Esophagus (tissue), 2 donors: ENCODE results near the gene MGST3. TPM values are rescaled to one million over a fixed set of nuclear protein-coding genes. Genes with fewer than 3 reads are reported as not detected.
"Not testable (repeated sequence)": the region's sequence is repeated elsewhere in the genome, so short reads cannot be mapped to it uniquely, and the experiment has no call there.

Experiments
- H3K27ac ChIP-seq, 2 donors: one replicate each; pipeline ENCODE4 v1.5.1; 2013; ENCODE audit warnings: low read depth in 2 of 2, mild to moderate bottlenecking in 2 of 2, inconsistent platforms in 1 of 2, low read length in 1 of 2, moderate library complexity in 1 of 2
- H3K27me3 ChIP-seq, 2 donors: one replicate each; pipeline ENCODE4 v1.6.1; 2013; ENCODE audit warnings: low read length in 2 of 2, control low read depth in 1 of 2, mild to moderate bottlenecking in 1 of 2; ENCODE audit not compliant: insufficient read depth in 2 of 2, control insufficient read depth in 1 of 2
- H3K36me3 ChIP-seq, 2 donors: one replicate each; pipeline ENCODE4 v1.6.1; 2013; ENCODE audit warnings: low read length in 1 of 2; ENCODE audit not compliant: control insufficient read depth in 2 of 2, insufficient read depth in 2 of 2
- H3K4me1 ChIP-seq, 2 donors: one replicate each; pipeline ENCODE4 v1.6.1; 2013; ENCODE audit warnings: low read length in 1 of 2; ENCODE audit not compliant: control insufficient read depth in 2 of 2, insufficient read depth in 2 of 2
- H3K4me3 ChIP-seq, 2 donors: one replicate each; pipeline ENCODE4 v1.5.1; 2013; ENCODE audit warnings: low read length in 2 of 2, mild to moderate bottlenecking in 2 of 2, low read depth in 1 of 2, moderate library complexity in 1 of 2
- H3K9me3 ChIP-seq, 2 donors: one replicate each; pipeline ENCODE4 v1.6.1; 2013; ENCODE audit warnings: mild to moderate bottlenecking in 2 of 2, low read depth in 1 of 2, low read length in 1 of 2, moderate library complexity in 1 of 2; ENCODE audit not compliant: control insufficient read depth in 2 of 2, insufficient read depth in 1 of 2
- WGBS, 2 donors: extraction: QIAGEN DNeasy Blood & Tissue Kit; methylation state at CpG; one replicate each; pipeline ENCODE4 v1.1.7; 2013; 5-methylcytosine and 5-hydroxymethylcytosine counted together
- polyA plus RNA-seq, 2 donors: library from polyadenylated mRNA; stranded (reverse); fragments of 200-250 nt; gene quantifications; one replicate each; pipeline ENCODE4 v1.2.3, GENCODE V29; 2013
- donor health status: healthy with polysubstance abuse.
- donor health status: Bipolar disorder and iron deficiency.

The MGST3 gene
- polyA plus RNA-seq, 2 donors: 100 to 148 TPM

- Histone ChIP-seq H3K9me3 (no peaks in the 10 kb centered on the region), H3K4me3 (no peak overlapping the region), H3K36me3 (peaks cover 3 to 10% of the 10 kb centered on the region in 2 donors), H3K27ac (no peak overlapping the region), H3K4me1 (peaks cover 4 to 8% of the 10 kb centered on the region in 2 donors), H3K27me3 (no peaks in the 10 kb centered on the region)
- 85 to 88% methylated on average over 7 of the region's 7 CpGs for WGBS, 2 donors
Measured at GRCh38 chr1:165648919-165649572, 18.0 kb downstream of the MGST3 start.

DNA sequence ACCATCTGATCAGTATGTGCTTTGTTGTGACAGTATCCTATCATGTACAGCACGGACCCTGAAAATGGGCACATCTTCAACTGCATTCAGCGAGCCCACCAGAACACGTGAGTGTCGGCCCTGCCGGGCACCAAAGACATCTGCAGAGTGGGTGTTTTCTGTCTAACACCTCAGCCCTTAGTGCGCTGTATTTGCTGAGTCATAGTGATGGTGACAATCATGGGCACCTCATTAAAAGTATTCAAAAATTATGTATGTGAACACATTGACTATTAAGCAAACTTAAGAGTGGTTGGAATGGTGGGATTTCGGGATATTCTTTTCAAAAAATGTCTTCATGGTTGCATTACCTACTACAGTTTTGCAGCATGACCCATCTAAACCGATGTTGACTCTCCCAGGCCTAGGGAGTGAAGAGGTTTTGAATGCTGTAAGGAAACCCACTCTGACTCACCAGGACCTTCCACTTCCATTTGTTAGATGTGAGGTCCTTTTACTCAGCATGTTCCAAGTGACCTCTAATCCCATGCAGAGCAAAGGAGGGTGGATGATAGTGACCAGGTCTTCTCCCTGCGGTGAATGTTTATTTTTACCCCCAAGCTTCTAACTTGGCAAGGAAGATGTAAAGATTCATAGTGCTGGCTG lies 20.1 kb downstream of the MGST3 start:
- peaks cover 6 to 10% of the 10 kb centered on the region in 2 donors for H3K36me3 ChIP-seq

DNA sequence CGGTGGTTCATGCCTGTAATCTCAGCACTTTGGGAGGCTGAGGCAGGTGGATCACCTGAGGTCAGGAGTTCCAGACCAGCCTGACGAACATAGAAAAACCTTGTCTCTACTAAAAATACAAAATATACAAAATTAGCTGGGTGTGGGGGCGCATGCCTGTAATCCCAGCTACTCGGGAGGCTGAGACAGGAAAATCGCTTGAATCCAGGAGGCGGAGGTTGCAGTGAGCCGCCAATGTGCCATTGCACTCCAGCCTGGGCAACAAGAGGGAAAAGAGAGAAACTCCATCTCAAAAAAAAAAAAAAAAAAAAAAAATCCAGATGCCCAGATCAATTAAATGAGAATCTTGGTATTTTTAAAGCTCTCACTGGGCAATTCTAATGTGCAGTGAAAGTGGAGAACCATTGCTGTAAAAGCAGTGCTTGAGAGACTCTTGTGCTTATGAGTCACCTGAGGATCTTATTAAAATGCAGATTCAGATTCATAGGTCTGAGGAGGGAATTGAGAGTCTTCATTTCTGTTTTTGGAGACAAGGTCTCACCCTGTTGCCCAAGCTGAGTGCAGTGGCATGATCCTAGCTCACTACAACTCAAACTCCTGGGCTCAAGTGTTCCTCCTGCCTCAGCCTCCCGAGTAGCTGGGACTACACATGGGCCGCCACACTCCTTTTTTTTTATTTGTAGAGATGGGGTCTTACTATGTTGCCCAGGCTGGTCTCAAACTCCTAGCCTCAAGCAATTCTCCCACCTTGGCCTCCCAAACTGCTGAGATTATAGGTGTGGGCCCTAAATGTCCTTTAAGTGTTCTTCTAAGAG lies 27.9 kb downstream of the MGST3 start:
- H3K36me3 ChIP-seq: peaks cover 0 to 19% of the 10 kb centered on the region in 2 donors
- 95 to 97% methylated on average over 9 of the region's 9 CpGs for WGBS, 2 donors
- H3K4me3 ChIP-seq, H3K27me3 ChIP-seq, H3K4me1 ChIP-seq, H3K9me3 ChIP-seq, H3K27ac ChIP-seq: not testable (repeated sequence)

More for the DNA sequence above, 20.1 kb downstream of the MGST3 start:
- peaks cover 2 to 5% of the 10 kb centered on the region in 2 donors for H3K4me1 ChIP-seq
- H3K9me3 ChIP-seq: no peaks in the 10 kb centered on the region
- H3K27me3 ChIP-seq: no peaks in the 10 kb centered on the region
- no peak overlapping the region for H3K27ac ChIP-seq
- WGBS, 2 donors: 90 to 97% methylated on average over 9 of the region's 9 CpGs
- H3K4me3 ChIP-seq: no peak overlapping the region

DNA sequence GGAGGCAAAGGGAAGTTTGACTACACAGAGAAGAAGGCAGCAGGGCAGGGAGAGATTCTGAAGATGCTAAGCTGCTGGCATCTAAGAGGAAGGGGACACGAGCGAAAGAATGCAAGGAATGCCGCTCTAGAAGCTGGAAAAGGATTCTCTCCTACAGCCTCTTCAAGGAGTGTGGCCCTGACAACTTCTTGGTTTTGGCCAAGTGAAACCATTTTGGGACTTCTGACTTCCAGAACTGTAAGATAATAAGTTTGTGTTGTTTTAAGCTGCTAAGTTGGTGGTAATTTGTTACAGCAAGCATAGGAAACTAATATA lies 28.5 kb downstream of the MGST3 start:
- no peak overlapping the region for H3K27ac ChIP-seq
- H3K27me3 ChIP-seq: no peaks in the 10 kb centered on the region
- WGBS, 2 donors: 74 to 77% methylated on average over 3 of the region's 3 CpGs
- no peaks in the 10 kb centered on the region for H3K9me3 ChIP-seq
- no peak overlapping the region for H3K4me3 ChIP-seq
- H3K4me1 ChIP-seq: no peaks in the 10 kb centered on the region
- peaks cover 0 to 20% of the 10 kb centered on the region in 2 donors for H3K36me3 ChIP-seq

DNA sequence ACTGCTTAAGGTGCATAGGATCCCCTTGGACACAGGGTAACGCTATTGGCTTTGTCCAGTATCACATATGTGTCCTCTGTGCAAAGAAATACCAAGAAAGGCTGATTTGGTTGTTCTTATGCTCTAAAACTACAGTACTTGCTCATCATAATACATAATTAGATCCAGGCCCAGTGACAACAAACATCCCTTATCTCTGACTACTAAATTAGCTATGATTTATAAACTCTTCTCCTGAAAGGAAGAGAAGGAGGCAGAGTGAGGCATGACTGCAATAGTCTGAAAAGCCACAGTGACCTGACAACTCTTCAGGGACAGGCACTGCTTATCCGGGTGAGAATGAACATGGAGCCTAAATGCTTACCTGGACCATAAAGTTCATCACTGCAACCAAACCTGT lies 30.7 kb downstream of the MGST3 start:
- Histone ChIP-seq H3K27ac (no peak overlapping the region), H3K9me3 (no peaks in the 10 kb centered on the region), H3K4me3 (no peak overlapping the region), H3K36me3 (peaks cover 0 to 20% of the 10 kb centered on the region in 2 donors), H3K4me1 (no peaks in the 10 kb centered on the region), H3K27me3 (no peaks in the 10 kb centered on the region)
- 81 to 90% methylated on average over 2 of the region's 2 CpGs for WGBS, 2 donors

GRCh38 chr1:165662186-165662585 lies 31.2 kb downstream of the MGST3 start:
- 85 to 88% methylated on average over 3 of the region's 3 CpGs for WGBS, 2 donors
- Histone ChIP-seq H3K27ac (no peak overlapping the region), H3K4me3 (no peak overlapping the region), H3K27me3 (no peaks in the 10 kb centered on the region), H3K9me3 (no peaks in the 10 kb centered on the region), H3K4me1 (no peaks in the 10 kb centered on the region), H3K36me3 (peaks cover 0 to 23% of the 10 kb centered on the region in 2 donors)

DNA sequence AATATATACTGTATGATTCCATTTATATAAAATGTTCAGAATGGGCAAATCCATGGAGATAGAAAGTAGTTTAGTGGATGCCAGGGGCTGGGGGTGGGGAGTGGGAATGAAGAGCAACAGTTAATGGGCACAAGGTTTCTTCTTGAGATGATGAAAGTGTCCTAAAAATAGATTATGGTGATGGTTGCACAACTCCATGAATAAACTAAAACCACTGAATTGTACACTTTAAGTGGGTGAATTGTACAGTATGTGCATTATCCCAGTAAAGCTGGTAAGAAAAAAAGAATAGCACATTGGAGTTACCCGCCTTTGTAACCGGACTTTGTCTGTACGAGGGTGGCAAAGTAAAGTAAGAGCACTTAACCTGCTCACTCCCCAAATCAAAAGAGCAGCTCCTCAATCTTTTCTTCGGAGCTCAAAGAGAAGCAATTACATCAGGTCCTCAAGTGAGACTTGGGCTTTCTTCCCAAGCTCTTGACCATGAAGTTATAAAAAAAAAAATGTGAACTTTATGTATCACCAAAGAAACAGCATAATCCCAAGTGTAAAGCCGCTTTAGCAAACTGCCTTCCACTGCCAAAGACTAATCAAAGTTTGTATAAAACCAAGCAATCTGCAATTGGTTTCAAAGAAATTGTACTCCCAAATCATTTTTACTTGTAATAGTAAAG lies 35.3 kb downstream of the MGST3 start:
- H3K36me3 ChIP-seq: peaks cover 4 to 29% of the 10 kb centered on the region in 2 donors
- H3K27ac ChIP-seq: no peak overlapping the region
- H3K4me3 ChIP-seq: no peak overlapping the region
- 74 to 85% methylated on average over 5 of the region's 5 CpGs for WGBS, 2 donors
- H3K27me3 ChIP-seq: no peaks in the 10 kb centered on the region
- no peaks in the 10 kb centered on the region for H3K4me1 ChIP-seq
- no peaks in the 10 kb centered on the region for H3K9me3 ChIP-seq

GRCh38 chr1:165668184-165668583 lies 37.1 kb downstream of the MGST3 start:
- Histone ChIP-seq H3K36me3 (peaks cover 4 to 21% of the 10 kb centered on the region in 2 donors), H3K27me3 (no peaks in the 10 kb centered on the region), H3K4me3 (no peak overlapping the region), H3K4me1 (no peaks in the 10 kb centered on the region), H3K9me3 (no peaks in the 10 kb centered on the region), H3K27ac (no peak overlapping the region)
- 89 to 97% methylated on average over 3 of the region's 3 CpGs for WGBS, 2 donors

GRCh38 chr1:165671526-165671925 lies 40.5 kb downstream of the MGST3 start:
- no peak overlapping the region for H3K27ac ChIP-seq
- H3K36me3 ChIP-seq: peaks cover 8 to 11% of the 10 kb centered on the region in 2 donors
- no peaks in the 10 kb centered on the region for H3K4me1 ChIP-seq
- WGBS, 2 donors: 94 to 95% methylated on average over 2 of the region's 2 CpGs
- H3K27me3 ChIP-seq: no peaks in the 10 kb centered on the region
- no peak overlapping the region for H3K4me3 ChIP-seq
- no peaks in the 10 kb centered on the region for H3K9me3 ChIP-seq
